ENCODE results near the gene KLF11.

DNA sequence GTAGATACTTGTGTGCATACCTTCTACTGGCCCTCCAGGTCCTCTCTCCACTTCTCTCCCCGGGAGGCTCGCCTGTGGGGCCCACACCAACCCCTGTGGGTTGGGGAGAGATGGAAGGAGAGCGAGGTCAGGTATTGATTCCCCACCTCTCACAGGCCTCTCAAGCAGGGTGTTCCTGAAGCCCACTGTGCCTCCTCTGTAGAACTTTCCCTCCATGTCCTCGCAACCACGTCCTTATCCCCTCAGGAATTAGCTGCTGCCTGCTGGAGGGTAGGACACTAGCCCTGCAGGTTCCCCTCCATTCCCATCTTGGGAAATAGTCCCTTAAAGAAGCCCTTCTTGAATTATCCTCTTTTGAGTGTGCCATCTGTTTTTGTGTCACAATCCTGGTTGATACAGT, 38.9 kb upstream of the KLF11 start:
- TF ChIP-seq, protein P1, sequence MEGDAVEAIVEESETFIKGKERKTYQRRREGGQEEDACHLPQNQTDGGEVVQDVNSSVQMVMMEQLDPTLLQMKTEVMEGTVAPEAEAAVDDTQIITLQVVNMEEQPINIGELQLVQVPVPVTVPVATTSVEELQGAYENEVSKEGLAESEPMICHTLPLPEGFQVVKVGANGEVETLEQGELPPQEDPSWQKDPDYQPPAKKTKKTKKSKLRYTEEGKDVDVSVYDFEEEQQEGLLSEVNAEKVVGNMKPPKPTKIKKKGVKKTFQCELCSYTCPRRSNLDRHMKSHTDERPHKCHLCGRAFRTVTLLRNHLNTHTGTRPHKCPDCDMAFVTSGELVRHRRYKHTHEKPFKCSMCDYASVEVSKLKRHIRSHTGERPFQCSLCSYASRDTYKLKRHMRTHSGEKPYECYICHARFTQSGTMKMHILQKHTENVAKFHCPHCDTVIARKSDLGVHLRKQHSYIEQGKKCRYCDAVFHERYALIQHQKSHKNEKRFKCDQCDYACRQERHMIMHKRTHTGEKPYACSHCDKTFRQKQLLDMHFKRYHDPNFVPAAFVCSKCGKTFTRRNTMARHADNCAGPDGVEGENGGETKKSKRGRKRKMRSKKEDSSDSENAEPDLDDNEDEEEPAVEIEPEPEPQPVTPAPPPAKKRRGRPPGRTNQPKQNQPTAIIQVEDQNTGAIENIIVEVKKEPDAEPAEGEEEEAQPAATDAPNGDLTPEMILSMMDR (IDR thresholded peaks at IDR 0.05) = no peak
- TF ChIP-seq YY1 (IDR thresholded peaks at IDR 0.05; ENCODE audit: low read depth) = no peak
- TF ChIP-seq REST (IDR thresholded peaks at IDR 0.05; ENCODE audit: low read depth, low read length) = no peak
- no peak for TF ChIP-seq TAF1 (IDR thresholded peaks at IDR 0.05; ENCODE audit: borderline replicate concordance, low read depth, low read length)
- TF ChIP-seq RFX5 (IDR thresholded peaks at IDR 0.05; ENCODE audit: low read length) = no peak
- no peak for TF ChIP-seq CHD2 (IDR thresholded peaks at IDR 0.05; ENCODE audit: low read length, partially characterized antibody)
- no peak for TF ChIP-seq EZH2phosphoT487 (IDR thresholded peaks at IDR 0.05; ENCODE audit: borderline replicate concordance, low read depth)
- no peak for TF ChIP-seq EP300 (IDR thresholded peaks at IDR 0.05; ENCODE audit: borderline replicate concordance in 1 of 2, low read depth in 1 of 2, low read length in 1 of 2)
- TF ChIP-seq POLR2AphosphoS5 (IDR thresholded peaks at IDR 0.05; ENCODE audit: low read depth, low read length) = no peak
